ENCODE data around the gene CDC6. TPM values are rescaled to one million over a fixed set of nuclear protein-coding genes. Genes with fewer than 3 reads are reported as not detected.
"Not testable (repeated sequence)": the region's sequence is repeated elsewhere in the genome, so short reads cannot be mapped to it uniquely, and the experiment has no call there.

CDC6 gene
- total RNA-seq, 2 donors from 2014 or later: 1.4 to 2.5 TPM

DNA sequence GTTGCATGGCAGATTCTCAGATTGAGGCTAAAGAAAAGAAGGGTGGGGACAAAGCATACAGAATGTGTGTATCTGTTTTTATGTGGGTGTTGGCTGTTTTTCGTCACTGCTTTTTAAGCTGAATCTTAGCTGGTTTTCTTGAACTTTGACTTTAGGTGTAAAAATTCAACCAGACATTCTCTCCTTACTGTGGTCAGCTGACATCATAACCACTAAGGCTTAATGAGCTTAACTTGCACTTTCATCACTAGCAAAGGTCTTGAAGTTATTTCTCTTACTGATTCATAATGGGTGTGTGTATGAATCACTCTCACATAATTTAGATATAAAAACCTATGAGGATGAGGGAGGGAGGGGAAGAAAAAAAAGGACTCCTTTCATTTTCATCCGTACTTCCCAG, 4.0 kb upstream of the CDC6 start:
- intact Hi-C loops (cut with DNase I): no loop called here
- no peak for DNase-seq (ENCODE audit: low spot score)

DNA sequence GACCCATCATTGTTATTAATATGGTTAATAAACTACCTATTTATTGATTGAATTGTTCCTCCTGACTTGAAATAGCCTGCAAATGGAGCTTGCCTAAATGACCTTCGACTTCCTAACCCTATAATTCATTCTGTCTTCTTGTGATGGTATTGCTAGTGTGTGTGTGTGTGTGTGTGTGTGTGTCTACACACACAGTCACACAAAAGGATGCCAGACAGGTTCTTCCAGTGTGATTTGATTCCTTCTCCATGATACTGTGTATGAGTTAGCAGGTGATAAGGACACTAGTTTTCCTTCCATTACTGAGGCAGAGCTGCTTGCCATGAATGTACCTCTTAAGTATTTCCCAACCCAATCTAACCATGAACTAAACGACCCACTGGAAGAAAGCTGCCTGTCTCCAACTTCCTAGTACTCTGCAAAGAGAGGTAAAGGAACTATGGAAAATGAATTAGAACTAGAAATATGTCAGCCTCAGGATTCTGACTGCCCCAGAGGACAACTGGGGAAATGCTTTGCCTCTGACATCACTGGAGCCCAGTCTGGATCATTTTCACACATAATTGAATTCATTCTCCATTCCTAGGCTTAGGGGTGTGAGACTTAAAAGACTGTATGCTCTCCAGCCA, 3.5 kb upstream of the CDC6 start:
- intact Hi-C loops (cut with DNase I): no loop called here

DNA sequence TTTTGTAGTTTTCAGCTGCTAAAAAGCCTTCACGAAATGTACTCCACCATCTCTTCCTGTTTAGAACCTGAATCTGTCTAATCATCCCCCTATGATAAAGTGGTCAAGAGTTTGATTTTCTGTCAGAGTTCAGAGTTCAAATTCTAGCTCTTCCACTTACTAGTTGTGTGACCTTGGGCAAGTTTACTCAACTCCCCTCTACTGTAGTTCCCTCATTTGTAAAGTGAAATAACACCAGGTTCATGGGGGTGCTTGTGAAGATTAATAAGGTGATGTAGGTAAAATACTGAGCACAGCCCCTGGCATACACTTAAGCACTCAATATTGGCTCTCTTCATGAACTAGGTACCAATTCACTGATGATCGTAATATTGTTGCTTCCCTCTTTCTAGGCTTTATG, 1.2 kb upstream of the CDC6 start:
- DNase-seq (ENCODE audit: low spot score): no peak
- intact Hi-C loops (cut with DNase I): loop anchor here in 1 of 2 donors (5.0 kb wide), 1 partner anchor 84 kb away; no protein-coding TSS in a partner anchor

More for the DNA sequence above, 3.5 kb upstream of the CDC6 start:
- no peak for DNase-seq (ENCODE audit: low spot score)

DNA sequence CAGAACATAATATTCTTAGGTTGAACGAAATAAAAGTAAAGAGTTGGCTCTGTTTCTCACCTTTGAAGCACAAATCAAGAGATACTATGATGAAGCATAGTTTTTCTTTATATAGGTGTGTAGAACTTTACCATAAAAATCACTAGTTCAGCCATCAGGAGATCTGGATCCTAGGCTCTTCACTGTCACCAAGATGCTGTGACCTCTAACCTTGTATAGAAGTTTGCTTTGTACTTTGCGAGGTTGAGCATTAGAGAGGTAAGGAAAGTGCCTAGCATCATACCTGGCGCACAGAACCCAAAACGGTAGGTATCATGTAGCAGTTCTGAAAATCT, 553 bp upstream of the CDC6 start:
- intact Hi-C loops (cut with DNase I): loop anchor here in 1 of 2 donors (5.0 kb wide), 1 partner anchor 85 kb away; no protein-coding TSS in a partner anchor
- DNase-seq (ENCODE audit: low spot score): no peak

DNA sequence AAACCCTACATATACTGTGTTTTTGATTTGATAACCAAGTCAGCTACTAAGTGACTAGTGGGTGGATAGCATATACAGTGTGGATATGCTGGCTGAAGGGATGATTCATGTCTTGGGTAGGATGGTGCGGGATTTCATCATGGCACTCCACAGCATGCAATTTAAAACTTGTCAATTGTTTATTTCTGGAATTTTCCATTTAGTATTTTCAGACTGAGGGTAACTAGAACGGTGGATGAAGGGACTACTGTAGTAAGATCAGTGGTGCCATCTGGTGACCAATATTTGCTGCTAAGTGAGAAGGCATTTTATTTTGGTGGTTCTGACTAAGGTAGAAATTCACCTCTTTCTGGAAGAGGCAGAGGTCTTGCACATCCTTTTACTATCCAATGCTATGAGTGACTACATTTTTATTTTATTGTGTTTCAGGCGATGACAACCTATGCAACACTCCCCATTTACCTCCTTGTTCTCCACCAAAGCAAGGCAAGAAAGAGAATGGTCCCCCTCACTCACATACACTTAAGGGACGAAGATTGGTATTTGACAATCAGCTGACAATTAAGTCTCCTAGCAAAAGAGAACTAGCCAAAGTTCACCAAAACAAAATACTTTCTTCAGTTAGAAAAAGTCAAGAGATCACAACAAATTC, 3.1 kb downstream of the CDC6 start:
- DNase-seq (ENCODE audit: low spot score): no peak

DNA sequence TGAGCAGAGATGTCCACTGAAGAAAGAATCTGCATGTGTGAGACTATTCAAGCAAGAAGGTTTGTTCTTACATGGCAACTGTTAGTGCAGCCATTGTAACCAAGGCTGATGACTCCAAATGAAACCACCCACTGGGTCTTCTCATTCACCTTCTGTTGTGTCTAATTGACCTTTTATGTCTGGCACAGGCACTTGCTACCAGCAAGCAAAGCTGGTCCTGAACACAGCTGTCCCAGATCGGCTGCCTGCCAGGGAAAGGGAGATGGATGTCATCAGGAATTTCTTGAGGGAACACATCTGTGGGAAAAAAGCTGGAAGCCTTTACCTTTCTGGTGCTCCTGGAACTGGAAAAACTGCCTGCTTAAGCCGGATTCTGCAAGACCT, 3.6 kb downstream of the CDC6 start:
- DNase-seq (ENCODE audit: low spot score): no peak
- intact Hi-C loops (cut with DNase I): loop anchor here in 1 of 2 donors (5.0 kb wide), 1 partner anchor 89 kb away; no protein-coding TSS in a partner anchor

More for the DNA sequence above, 3.1 kb downstream of the CDC6 start:
- intact Hi-C loops (cut with DNase I): loop anchor here in 1 of 2 donors (5.0 kb wide), 1 partner anchor 88 kb away; no protein-coding TSS in a partner anchor

DNA sequence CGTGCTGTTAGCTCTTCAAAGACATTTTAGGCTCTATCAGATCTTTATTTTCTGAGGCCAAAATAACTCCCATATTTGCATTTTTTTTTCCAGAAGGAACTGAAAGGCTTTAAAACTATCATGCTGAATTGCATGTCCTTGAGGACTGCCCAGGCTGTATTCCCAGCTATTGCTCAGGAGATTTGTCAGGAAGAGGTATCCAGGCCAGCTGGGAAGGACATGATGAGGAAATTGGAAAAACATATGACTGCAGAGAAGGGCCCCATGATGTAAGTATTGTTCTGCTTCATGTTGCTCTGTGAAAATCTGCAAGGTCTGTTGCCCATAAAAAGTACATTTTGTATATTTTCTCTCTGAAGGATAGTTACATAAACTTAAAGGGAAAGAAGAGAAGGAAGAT, 5.7 kb downstream of the CDC6 start:
- DNase-seq (ENCODE audit: low spot score): no peak
- intact Hi-C loops (cut with DNase I): loop anchor here in 1 of 2 donors (5.0 kb wide), 1 partner anchor 91 kb away; no protein-coding TSS in a partner anchor

DNA sequence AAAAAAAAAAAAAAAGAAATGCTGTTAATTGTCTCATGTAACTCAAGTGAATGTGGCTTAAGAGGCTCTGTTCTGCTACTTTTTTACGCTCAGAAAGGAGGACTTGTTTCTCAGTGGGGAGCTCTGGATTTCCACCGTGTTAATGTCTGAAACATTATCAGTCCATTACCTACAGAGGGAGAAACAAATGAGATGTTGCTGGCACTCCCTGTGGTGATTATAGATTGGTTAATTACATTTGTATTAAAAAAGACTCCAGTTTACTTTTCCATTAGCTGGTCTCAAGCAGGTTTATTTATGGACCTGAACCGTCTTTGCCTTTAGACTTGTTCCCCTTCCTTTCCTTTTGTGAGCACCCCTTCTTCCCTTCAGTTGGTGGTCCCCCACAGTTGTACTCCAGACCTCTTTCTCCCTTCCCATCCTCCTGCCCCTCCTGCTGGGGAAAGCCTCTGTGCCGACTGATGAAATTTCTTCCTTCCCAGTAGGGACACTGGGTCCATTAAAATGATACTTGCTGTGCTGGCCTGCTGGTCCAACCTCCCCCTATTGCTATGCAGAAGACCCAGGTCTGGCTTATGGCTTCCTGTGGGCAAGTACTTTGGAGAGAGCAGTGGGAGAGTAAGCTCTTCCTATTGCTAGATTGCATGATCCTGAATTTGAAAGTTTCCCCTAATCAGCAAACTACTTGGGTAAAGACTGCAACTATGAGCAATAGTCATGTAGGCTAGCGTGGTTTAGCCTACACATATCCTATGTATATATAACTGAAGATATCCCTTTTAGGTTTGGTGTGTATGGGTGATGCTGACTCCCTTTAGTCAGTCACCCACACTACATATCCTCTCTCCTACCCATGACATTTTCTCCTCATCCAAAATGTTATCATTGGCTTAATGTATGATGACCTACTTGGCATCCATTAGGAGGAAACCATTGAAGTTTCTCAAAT, 8.1 kb downstream of the CDC6 start:
- no peak for DNase-seq (ENCODE audit: low spot score)
- intact Hi-C loops (cut with DNase I): no loop called here

DNA sequence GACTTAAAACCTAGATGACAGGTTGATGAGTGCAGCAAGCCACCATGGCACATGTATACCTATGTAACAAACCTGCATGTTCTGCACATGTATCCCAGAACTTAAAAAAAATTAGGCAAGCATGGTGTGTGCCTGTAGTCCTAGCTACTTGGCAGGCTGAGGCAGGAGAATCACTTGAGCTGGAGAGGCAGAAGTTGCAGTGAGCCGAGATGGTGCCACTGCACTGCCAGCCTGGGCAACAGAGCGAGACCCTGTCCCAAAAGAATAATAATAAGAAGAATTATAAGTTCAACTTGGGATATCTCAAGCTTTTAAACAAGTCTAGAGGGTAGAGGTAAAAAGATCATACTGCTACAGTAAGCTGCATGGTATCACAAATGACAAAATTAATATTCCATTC, 9.8 kb downstream of the CDC6 start:
- no peak for DNase-seq (ENCODE audit: low spot score)
- intact Hi-C loops (cut with DNase I): no loop called here

DNA sequence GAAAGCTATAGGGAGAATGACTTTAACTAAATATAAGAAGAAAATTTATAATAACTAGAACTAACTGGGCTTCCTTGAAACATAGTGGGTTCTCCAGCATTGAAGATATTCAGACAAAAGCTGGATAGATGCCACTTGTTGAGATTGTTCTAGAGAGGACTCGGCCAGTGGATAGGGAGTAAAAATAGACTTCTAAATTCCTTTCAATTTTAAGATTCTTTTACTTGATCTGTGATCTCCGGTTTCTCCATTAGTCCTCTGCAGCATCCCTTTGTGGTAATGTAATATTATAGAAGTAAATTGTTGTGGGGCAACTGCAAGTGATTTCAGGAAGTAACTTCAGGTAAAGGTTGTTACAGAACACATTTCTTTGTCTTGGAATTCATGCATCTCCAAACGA, 11.0 kb downstream of the CDC6 start:
- intact Hi-C loops (cut with DNase I): no loop called here
- DNase-seq (ENCODE audit: low spot score): no peak

DNA sequence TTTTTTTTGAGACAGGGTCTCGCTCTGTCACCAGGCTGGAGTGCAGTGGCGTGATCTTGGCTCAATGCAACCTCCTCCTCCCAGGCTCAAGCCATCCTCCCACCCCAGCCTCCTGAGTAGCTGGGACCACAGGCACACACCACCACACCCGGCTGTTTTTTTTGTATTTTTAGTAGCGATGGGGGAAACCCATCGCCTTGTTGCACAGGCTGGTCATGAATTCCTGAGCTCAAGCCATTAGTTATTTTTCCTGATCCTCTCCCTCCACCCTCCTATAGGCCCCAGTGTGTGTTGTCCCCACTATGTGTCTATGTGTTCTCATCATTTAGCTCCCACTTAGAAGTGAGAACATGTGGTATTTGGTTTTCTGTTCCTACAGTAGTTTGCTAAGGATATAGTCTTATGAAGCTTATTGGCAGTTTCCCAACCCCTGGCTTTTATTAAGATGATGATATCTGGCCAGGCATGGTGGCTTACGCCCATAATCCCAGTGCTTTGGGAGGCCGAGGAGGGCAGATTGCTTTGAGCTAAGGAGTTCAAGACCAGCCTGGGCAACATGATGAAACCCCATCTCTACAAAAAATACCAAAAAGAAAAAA, 11.6 kb downstream of the CDC6 start:
- not testable (repeated sequence) for DNase-seq (ENCODE audit: low spot score)

DNA sequence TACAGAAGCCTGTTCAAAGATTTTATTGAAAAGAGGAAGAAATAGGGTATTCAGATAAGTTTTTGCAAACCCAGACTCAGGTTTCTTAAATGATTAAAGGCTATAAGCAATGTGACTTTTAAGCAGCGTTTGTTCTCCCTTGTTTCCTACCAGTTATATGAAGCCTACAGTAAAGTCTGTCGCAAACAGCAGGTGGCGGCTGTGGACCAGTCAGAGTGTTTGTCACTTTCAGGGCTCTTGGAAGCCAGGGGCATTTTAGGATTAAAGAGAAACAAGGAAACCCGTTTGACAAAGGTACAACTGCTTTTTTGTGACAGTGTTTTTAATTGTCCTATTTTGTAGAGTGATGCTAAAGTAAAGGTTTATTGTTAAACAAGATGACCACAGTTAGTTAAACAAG, 13.6 kb downstream of the CDC6 start:
- no peak for DNase-seq (ENCODE audit: low spot score)
- intact Hi-C loops (cut with DNase I): loop anchor here in 1 of 2 donors (5.0 to 10.0 kb wide), 2 partner anchors 133 to 1209 kb away; no protein-coding TSS in a partner anchor

More for the DNA sequence above, 11.6 kb downstream of the CDC6 start:
- intact Hi-C loops (cut with DNase I): not testable (repeated sequence)

DNA sequence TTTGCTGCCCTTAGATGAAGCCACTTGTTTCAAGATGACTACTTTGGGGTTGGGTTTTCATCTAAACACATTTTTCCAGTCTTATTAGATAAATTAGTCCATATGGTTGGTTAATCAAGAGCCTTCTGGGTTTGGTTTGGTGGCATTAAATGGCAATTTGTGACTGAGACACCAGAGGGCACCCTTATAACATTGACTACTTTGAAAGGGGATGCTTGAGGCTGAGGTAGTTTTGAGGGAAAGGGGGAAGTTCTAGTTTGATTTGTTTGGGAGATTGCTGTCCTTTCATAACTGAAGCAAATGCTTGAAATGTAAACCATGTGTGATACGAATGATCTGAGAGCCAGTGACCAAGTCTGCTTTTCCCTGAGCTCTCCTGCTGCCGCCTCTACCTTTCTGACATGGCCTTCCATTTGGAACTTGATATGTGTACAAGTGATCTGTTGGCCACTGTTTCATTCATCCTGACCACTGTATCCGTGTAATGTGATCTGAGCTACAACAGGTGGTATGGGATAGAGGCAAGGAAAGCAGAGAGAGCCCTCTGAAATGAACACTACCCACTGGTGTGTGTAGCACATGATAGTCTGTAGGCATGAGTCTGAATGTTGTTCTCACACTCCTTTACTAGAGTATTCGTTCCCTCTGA, 15.5 kb downstream of the CDC6 start:
- intact Hi-C loops (cut with DNase I): loop anchor here in 1 of 2 donors (5.0 to 10.0 kb wide), 2 partner anchors 132 to 1211 kb away; no protein-coding TSS in a partner anchor
- DNase-seq (ENCODE audit: low spot score): no peak

DNA sequence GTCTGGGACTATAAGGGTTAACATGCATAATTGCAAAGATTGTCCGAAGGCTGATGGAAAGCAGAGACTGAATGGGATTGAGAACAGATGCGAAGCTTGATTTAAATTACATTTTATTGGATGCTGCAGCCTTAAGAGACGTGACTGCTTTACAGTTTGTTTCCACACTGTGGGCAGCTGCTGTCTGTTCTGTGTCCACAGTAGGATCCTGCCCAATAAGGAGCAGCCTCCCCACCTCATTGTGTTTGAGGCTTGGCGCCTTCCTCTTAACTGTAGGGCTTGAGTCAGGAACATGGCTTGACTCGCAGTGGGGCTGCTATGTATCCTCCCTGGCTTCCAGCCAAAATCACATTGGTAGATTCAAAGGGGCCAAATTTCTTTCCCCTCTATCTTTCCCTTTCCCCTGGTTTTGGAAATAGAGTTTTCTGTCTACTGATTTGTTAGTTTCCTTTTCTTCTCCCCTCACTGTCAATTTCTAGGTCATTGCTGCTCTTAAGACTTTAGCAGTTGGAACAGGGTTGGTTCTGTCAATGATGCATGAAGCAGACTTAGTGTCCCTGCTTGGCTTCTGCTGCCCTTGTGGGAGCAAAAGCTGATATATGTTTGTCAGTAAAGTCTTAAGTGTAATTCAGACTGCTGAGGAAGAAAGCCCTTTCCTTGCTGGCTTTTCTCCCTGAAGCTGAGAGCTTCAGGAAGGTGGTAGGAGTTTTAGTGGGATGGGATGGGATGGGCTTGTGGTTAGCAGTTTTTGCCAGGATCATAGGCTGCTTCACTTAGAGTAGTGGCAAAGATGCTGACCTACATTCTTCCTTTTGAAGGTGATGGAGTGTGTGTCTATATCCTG, 16.3 kb downstream of the CDC6 start:
- DNase-seq (ENCODE audit: low spot score): no peak
- intact Hi-C loops (cut with DNase I): loop anchor here in 1 of 2 donors (5.0 to 10.0 kb wide), 2 partner anchors 131 to 1212 kb away; no protein-coding TSS in a partner anchor

DNA sequence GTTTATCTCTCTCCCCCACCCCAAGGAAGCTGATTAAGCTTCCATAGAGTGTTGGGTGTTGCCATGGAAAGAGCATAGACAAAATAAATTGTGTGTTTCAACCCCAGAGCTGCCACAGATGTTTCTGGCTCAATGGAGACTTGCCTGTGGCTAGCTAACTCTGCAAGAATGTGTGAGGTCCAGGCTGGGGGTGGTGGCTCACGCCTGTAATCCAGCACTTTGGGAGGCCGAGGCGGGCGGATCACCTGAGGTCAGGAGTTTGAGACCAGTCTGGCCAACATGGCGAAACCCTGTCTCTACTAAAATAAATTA, 16.8 kb downstream of the CDC6 start:
- intact Hi-C loops (cut with DNase I): loop anchor here in 1 of 2 donors (5.0 to 10.0 kb wide), 2 partner anchors 130 to 1212 kb away; no protein-coding TSS in a partner anchor
- DNase-seq (ENCODE audit: low spot score): not testable (repeated sequence)

DNA sequence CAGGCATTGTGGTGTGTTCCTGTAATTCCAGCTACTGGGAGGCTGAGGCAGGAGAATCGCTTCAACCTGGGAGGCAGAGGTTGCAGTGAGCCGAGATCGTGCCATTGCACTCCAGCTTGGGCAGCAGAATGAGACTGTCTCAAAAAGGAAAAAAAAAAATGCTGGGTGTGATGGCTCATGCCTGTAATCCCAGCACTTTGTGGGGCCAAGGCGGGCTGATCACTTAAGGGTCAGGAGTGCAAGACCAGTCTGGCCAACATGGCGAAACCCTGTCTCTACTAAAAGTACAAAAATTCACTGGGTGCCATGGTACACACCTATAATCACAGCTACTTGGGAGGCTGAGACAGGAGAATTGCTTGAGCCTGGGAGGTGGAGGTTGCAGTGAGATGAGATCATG, 17.2 kb downstream of the CDC6 start:
- not testable (repeated sequence) for DNase-seq (ENCODE audit: low spot score)
- intact Hi-C loops (cut with DNase I): loop anchor here in 1 of 2 donors (5.0 to 10.0 kb wide), 2 partner anchors 130 to 1213 kb away; no protein-coding TSS in a partner anchor

DNA sequence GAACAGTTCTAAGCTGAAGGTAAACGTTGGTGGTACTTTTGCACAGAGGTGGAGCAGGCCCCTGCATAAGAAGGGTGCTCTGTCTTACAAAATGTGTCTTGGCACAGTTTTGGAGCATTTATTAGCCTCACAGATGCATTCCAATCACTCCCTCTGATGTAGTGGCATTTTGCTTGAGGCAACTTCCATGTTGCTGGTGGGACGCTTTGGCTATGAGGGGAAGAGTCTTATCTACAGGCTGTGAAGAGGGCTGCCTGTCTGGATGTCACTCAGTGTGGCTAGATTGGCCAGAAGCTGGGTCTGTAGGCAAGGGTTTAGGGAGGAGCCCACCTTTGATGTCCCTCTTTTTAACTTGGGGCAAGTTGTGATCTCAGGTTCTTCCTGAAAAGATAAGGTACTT, 18.7 kb downstream of the CDC6 start:
- intact Hi-C loops (cut with DNase I): loop anchor here (2.0 to 10.0 kb wide), 3 partner anchors 44 to 128 kb away; no protein-coding TSS in a partner anchor
- no peak for DNase-seq (ENCODE audit: low spot score)
